Measurements from ENCODE around the gene RNF8.
"Not testable (repeated sequence)": the region's sequence is repeated elsewhere in the genome, so short reads cannot be mapped to it uniquely, and the experiment has no call there.

The RNF8 gene

DNA sequence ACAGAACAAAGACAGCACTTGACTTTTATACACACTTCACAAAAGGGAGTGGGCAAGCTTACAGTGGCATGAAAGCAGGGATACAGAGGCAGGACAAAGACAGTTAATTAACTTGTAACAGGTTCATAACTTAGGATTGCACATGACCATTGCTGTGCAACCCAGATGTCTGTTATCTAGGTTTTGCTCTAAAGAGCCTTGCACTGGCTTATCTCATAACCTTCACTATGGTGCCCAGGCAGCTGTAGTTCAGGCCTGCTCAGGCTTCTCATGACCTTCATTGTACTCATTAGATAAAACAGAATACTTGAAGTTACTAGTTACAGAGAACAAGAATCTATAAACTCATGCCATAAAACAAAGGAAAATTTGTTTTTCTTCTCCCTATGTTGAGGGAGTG is 47.9 kb downstream of the RNF8 start:
- not testable (repeated sequence) for DNase-seq

DNA sequence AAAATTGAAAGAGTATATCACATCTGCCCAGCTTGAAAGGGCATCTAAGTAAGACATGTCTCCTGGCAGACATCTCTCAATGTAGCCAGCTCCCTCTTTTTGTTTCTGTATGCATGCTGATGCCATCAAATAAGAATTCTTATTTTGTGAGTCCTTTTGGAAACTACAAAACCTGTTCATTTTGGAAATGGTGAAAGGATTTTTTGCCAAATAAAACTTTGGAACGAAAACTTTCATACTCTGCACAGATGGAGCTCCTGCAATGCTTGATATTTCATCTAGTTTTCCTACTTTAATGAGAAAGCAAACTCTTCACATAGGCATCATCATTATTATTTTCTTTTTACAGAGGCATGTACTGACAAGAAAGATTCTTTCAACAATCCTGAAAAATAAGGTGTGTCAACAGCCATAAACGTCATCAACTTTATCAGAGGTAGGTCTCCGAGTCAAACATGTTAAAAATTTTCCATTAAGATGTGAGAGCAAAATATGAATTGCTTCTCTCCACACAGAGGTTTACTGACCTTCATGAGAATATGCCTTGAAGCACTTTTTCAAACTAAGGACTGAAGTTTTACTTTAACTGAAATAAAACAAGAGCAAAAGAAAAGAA is 53.1 kb downstream of the RNF8 start:
- DNase-seq = no peak

DNA sequence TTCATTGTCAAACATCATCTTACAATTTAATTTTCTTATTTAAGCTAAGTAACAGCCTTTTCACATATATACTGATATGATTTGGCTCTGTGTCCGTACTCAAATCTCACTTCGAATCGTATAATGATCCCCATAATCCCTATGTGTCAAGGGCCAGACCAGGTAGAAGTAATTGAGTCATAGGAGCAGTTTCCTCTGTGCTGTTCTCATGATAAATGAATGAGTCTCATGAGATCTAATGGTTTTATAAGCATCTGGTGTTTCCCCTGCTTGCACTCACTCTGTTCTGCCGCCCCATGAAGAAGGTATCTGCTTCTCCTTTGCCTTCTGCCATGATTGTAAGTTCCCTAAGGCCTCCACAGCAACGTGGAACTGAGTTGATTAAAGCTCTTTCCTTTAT is 54.2 kb downstream of the RNF8 start:
- no peak for DNase-seq

DNA sequence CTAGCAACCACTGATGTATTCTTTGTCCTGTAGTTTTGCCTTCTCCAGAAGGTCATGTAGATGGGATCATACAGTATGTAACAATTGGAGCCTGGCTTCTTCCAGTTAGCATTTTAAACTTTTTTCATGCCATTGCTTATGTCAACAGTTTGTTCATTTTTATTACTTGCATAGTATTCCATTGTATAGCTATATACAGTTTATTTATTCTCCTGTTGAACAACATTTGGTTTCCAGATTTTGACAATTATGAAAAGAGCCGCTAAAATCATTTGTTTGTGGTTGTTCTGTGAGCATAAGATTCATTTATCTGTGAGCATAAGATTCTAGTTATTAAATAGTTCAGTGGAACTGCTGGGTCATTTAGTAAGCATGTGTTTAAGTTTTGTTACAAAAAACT is 55.7 kb downstream of the RNF8 start:
- no peak for DNase-seq

DNA sequence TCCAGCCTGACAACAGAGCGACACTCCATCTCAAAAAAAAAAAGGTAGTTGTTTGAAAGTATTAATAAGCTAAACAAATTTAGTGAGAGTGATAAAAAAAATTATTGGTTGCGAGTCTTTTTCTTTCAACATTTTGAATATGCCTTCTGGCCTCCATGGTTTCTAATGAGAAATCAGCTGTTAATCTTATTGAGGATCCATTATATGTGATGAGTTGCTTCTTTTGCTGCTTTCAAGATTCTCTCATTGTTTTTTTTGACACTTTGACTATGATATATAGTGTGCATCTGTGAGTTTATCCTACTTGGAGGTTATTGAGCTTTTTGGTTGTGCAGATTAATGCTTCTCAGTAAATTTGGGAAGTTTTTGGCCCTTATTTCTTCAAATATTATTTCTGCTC is 63.6 kb downstream of the RNF8 start:
- no peak for DNase-seq

DNA sequence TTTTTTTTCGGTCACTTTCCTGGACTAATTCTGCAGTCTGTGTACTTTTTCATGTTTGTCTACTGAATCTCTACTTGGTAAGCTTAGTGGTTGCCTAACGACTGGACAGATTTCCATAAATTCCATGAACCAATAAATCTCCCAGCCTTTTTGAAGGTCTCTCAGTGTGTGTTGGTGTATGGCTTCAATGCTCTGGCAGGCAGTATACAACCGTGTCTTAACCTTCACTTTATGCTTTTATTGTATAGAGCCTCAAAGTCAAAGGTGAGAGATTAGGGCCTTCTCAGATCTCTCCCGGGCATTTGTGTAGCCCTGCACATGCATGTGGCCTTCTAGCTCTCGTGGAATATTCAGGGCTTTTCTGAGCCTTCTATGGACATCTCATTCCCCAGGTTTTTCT is 64.9 kb downstream of the RNF8 start:
- DNase-seq = no peak

DNA sequence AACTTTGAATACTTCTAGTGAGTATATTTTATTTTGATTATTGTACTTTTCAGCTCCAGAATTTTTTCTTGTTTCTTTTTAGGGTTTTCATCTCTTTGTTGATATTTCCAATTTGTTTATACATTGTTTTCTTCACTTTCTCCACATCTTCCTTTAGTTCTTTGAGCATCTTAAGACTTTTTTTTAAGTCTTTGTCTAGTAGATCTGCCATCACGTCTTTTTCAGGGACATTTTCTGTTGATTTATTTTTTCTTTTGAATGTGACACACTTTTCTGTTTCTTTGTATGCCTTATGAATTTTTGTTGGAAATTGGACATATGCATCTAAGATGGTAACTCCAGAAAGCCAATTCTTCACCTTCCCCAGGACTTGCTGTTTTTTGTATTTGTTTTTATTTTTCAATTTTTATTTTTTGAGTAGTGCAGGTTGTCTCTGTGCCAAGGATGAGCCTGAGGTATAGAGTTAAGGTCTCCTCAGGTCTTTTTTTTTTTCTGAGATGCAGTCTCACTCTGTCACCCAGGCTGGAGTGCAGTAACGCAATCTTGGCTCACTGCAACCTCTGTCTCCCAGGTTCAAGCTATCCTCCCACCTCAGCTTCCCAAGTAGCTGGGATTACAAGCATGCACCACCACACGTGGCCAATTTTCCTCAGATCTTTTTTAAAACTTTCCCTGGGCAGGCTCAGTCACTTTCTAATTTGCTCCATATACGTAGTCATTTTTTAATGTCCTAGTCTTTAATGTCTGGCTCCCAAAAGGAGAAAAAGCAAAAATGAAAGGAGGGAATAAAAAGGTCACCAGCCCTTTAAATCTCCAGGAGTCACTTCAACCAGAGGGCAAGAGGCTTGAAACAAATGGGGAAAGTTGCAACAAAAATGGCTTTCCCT is 72.5 kb downstream of the RNF8 start:
- DNase-seq = no peak

DNA sequence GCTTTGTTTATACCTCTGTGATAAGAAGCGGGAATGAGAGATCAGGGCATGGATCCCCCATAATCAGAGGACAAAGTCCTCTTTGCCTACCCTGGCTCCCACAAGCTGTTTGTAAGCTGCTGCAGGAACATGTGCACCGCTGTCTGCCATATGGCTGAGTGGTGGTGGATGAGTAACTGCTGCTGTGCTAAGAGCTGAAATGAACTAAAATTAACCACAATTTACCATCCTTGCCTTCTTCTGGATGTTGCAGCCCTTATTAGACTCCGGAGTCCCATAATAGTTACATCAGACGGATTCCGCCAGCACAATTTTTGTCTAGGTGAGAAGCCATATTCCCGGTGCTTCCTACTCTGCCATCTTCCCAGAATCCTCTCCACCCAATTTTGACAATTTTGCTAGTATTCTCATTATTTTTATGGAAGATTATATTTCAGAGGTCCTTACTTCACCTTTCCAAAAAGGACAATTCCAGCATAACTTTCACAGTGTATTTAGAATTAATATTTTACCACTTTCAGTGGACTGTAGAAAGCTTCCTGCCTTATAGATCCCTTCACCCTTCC is 73.2 kb downstream of the RNF8 start:
- DNase-seq = no peak

DNA sequence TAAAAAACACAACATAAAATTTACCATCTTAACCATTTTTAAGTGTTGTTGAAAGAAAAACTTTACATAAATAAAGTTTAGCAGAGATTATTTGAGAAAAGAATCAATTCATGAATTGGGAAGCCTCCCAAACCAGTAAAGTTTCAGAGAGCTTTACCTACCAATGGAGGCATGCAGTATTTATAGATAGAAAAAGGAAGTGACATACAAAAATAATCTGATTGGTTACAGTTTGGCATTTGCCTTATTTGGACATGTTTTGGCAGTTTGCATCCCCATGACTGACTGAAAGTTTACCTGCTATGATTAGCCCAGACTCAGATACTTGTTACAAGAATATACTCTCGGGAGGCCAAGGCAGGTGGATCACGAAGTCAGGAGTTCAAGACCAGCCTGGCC is 75.6 kb downstream of the RNF8 start:
- DNase-seq = no peak

DNA sequence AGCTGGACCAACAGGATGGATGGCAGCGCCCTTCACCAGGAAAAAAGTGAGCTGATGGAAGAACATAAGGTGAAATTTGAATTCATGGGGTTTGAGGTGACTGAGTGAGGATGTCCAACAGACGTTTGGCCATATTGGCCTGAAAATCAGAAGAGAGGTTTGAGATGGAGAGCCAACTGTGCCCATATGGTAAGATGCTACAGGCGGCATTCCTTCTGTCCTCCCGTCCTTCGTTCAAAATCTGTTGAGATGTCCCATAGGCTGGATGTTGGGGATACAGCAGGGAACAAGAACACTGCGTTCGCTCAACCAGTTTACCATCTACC is 78.8 kb downstream of the RNF8 start:
- DNase-seq = no peak

DNA sequence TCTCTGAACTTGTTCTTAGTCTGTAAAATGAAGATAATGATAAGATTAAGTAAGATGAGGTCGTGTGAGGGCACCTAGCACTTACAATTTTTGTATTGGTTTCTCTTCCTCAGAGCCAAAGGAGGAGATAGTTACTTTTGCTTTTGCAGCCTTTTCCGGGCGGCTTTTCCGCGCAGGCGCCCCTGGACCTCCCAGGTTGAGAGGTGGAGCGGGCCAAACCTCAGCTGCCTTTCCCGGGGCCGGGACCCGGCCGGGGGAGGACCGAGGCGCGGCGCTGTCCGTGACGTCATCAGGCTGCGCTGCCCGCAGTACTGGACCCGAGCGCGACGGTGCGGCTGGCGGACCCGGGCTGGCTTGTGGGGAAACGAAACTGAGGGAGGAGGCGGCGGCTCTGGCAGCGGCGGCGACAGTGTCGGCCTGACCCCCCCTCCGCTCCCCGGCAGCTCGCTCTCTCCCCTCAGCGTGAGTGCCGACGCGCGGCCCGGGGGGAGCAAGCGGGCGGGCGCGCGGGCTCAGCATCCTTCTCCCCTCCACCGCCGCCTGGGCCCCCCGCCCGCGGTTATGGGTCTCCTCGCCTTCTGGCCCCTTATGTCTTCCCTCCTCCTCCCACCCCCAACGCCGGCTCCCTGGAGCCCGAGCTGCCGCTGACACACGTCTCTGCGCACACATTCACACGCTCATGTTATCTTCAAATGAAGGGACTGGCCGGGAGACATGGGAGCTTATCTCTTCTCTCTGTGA is 79.3 kb downstream of the RNF8 start, which contains the start of gene CMTR1:
Gene CMTR1, plus strand, starts transcription at position 306 of the 741 bp plus-strand sequence. CDS start 2,409 bp downstream, outside the sequence.
- DNase-seq = peak; percentile 68

DNA sequence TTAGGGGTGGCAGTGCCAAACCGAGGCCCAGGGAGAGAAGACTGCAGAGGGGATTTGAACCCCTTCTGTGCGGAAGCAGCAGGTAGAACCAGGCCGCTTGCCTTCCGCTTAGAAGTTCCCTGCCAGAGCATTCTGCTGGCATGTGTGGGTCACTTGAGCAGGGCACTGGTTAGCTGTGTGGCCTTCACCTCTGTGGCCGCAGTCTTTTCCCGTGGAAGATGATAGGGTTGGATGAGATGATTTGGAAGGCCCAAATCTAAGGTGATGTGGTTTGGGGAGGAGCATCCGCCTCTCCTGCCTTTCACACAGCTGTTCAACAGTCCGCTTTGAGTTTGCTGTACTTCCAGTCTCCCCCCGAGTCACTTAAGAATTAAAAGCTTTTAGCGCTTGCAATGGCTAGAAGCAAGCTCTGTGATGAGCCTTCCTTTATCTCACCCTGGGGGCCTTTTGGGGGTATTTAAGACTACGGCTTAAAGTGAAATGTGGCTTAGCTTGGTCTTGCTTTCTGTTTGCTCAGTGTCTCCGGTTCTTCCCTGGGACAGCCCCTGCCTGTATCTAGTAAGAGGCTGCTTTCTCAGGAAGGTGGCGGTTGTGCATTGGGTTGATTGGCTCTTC is 80.0 kb downstream of the RNF8 start:
- DNase-seq = no peak

DNA sequence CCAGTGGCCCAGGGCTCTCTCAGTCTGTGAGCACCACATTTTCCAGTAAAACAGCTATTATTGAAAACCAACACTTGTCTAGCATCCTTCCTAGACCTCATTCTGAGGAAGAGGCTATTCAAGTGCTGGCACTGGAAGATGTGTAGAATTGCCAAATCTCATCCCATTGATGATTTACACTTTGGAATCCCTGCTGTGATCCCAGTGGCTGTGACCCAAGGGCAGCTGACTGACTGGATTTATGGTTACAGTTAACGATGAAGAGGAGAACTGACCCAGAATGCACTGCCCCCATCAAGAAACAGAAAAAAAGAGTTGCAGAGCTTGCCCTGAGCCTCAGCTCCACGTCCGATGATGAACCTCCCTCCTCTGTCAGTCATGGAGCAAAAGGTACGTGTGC is 81.6 kb downstream of the RNF8 start:
- DNase-seq = no peak

DNA sequence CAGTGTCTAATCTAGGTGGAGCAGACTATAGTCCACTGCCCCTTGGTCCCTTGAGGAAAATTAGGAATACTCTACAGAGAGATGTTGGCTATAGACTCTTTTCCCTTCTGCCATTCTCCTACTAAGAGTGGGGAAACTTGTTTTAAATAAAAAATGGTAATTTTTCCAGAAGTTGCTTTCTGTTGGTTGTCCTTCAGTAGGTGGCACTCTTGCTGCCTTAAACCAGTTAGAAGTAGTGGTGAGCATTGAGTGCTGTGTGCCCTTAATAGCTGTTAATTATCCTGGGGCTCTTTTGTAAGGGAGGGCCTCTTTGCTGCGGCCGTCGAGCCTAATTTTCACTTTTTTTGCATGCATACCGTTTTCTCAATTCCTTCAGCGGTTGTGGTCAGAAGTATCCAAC is 82.0 kb downstream of the RNF8 start:
- no peak for DNase-seq

DNA sequence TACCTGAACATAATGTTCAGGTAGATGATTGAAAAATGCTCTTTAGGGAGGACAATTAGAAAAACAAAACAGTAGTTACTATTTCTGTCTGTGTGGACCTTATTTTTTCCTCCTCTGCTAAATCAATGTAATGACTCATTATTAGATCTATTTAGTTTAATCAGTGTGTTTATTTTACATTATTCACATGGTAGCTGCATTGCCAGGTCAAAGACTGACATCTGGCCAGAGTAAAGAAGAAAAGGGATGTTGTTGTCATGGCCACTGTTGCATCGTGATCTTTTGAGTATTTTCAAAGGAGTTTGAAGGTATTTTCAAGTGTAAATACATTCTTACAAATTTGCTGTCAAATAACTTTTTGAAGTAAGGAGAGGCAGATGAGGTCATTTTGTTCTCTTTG is 85.1 kb downstream of the RNF8 start:
- DNase-seq = no peak

DNA sequence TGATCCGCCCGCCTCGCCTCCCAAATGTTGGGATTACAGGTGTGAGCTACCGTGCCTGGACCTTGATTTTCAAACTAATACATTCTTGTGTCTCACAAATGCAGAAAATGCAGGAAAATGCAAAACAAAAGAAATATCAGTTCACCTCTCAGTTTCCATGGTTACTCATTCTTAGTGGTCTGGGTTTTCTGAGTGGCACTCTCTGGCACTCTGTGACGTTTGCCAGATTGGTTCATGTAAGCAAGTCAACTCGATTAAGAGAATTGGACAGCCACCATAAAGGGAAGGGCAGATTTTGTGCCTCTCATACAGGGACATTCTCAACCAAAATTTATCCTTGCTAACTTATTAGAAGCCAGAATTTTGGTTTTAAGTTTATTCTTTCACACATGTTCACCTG is 87.9 kb downstream of the RNF8 start:
- DNase-seq = no peak

DNA sequence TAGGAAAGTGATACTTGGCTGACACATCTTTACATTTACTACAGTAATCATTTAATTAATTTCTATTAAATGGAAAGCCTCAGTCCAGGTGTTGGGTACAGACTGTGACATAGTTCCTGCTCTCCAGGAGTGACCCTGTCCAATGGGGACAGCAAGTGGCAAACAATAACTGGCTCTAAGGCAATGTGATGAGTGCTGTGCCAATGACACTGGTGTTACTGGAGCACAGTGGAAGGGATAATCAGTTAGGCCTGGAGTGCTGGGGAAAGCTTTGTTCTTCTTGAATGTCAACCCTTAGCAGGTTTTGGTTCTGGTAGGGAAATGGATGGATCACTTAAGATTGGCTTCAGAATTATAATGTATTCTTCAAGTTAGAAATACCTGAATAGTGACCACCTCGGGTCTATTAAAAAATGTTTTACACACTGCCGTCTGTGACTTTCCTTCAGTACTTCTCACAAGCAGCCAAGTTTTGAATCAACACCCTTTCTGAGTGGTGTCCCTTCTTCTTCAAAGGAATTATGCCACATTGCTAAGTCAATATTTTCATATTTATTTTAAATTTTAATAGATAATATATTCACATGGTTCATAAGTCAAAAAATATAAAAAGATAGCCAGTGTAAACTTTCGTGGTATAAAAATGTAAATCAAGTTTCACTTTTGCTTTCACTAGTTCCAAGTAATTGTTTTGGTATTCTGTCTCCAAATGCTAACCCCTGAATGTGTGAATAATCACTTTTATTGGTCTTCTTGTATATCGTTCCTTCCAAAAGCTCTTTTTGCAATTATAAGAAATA is 88.8 kb downstream of the RNF8 start:
- no peak for DNase-seq

DNA sequence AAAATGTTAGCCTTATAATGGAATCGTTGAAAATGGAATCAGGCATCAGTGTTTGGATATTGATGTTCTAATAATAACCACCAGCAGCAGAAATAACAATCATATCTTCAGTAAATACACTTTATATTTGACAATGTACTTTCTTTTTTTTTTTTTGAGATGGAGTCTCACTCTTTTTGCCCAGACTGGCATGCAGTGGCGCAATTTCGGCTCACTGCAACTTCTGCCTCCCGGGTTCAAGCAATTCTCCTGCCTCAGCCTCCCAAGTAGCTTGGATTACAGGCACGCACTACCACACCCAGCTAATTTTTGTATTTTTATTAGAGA is 89.4 kb downstream of the RNF8 start:
- DNase-seq = not testable (repeated sequence)
